NCI-H510A treated with DMSO at 0.1 percent for 48 hours (cell line): Measurements from ENCODE around the gene GRIN1.
A peak's percentile ranks its signal among the peaks of the same experiment; 100 is the strongest.

Source experiments
- DNase-seq: peaks from one replicate; lab custom pipeline; 2025; lab: John Stamatoyannopoulos, UW

The GRIN1 gene

DNA sequence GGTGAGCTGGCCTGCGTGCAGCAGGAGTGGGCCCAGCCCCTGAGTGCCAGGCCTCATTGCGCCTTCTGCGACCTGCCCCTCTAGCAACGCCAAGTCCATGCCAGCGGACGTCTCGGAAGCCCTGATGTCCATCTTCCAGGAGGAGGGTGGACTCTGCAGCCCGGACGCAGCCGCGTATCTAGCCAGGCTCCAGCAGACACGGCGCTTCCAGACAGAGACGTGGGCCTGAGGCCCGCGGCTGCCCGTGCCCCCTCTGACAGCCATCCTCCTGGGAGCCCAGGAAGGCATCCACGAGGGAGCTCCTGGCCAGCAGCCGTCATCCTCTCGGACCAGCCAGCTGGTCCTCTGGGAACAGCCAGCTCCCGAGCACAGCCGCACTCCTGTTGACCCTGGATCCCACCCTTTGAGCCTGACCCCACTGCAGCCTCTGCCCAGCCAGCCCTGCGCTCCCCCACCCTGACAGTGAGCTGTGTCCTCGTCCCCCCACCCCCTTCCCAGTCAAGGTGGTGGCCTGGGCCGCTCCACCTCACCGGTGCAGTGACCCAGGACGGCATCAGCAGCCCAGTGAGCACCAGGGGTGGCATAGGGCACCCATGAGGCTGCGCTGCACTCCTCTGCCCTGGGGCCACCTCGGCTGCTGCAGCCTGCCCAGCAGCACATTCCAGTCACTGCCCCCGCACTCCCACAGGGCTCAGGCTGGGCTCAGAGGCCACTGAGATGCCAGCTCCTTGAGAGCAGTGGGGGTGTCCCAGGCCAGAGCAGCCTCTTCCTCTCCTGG, 77.4 kb downstream of the GRIN1 start:
- no peak for DNase-seq

DNA sequence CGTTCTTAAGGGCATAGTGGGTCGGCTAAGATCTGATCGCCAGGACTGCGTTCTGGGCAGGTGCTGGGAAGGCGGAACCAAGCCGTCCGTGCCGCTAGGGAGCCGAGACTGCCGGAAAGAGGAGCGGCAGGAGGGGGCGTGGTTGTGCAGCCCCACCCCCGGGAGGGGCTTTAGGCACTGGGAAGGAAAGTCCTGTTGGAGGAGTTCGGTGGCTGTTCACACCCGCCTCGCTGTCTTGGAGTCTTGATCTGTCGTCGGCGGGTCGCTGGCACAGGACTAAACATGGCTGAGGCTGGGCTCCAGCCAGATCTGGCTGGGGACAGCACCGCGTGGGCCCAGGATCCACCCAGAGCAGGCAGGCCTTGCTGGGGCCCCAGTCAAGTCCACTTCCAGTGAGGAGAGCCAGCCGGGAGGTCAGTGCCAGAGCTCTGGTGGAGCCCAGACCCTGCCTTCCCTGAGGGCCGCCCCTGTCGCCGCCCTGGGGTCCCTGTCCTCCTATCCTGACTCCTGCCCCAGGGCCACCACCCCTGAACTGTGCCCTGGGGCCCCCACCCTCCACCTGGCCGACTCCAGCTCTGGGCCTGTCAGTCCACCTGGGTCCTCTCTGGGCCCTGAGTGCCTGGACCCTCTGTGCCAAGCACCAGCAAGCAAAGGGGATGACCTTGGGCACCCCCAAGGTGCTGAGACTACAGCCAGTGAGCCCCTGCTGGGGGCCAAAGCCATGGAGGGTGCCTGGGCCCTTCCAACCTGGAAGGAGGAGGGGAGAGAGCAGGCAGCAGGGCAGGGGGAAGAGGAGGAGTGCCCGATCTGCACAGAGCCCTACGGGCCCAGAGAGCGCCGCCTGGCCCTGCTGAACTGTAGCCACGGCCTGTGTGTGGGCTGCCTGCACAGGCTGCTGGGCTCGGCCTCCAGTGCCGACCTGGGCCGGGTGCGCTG, 78.6 kb downstream of the GRIN1 start:
- DNase-seq = peak; percentile 92

- no peak for DNase-seq
These were observed 79.3 kb downstream of the GRIN1 start for GRCh38 chr9:137218212-137218753.
